ENCODE results near the gene S100A13. TPM values are rescaled to one million over a fixed set of nuclear protein-coding genes. Genes with fewer than 3 reads are reported as not detected.

Gene S100A13
- polyA plus RNA-seq, 1 experiment = 313 TPM

GRCh38 chr1:153651771-153652170, 24.5 kb upstream of the S100A13 start:
- CTCF ChIA-PET = interaction anchor here (0.9 to 1.7 kb wide), 6 partner anchors 12 to 140 kb away, joined by 3 to 5 read pairs (median 4); partner anchors contain the start of gene S100A13

GRCh38 chr1:153649863-153650235, 22.5 kb upstream of the S100A13 start:
- CTCF ChIA-PET = no interaction called here
- H3K4me3 ChIP-seq (ENCODE audit: low read depth, low read length) = no peak overlapping the region
- peaks cover 10% of the 10 kb centered on the region for H3K36me3 ChIP-seq (ENCODE audit: control insufficient read depth, insufficient read depth, low read length)
- no peaks in the 10 kb centered on the region for H3K27me3 ChIP-seq (ENCODE audit: control insufficient read depth, insufficient read depth, low read length)
- DNase-seq (ENCODE audit: low read depth) = no peak
- POLR2A ChIA-PET = no interaction called here
- no peak for TF ChIP-seq CTCF (IDR thresholded peaks at IDR 0.05; ENCODE audit: insufficient read depth, low read depth, low read length)

More at GRCh38 chr1:153651771-153652170, 24.5 kb upstream of the S100A13 start:
- Histone ChIP-seq H3K27me3 (ENCODE audit: control insufficient read depth, insufficient read depth, low read length) (no peaks in the 10 kb centered on the region), H3K36me3 (ENCODE audit: control insufficient read depth, insufficient read depth, low read length) (peaks cover 2% of the 10 kb centered on the region), H3K4me3 (ENCODE audit: low read depth, low read length) (no peak overlapping the region)
- POLR2A ChIA-PET = no interaction called here
- TF ChIP-seq CTCF (IDR thresholded peaks at IDR 0.05; ENCODE audit: insufficient read depth, low read depth, low read length) = no peak
- DNase-seq (ENCODE audit: low read depth) = no peak

GRCh38 chr1:153649137-153649862, 22.0 kb upstream of the S100A13 start:
- no peak for DNase-seq (ENCODE audit: low read depth)
- Histone ChIP-seq H3K27me3 (ENCODE audit: control insufficient read depth, insufficient read depth, low read length) (no peaks in the 10 kb centered on the region), H3K4me3 (ENCODE audit: low read depth, low read length) (no peak overlapping the region), H3K36me3 (ENCODE audit: control insufficient read depth, insufficient read depth, low read length) (peaks cover 10% of the 10 kb centered on the region)
- CTCF ChIA-PET = no interaction called here
- POLR2A ChIA-PET = no interaction called here
- no peak for TF ChIP-seq CTCF (IDR thresholded peaks at IDR 0.05; ENCODE audit: insufficient read depth, low read depth, low read length)

GRCh38 chr1:153648000-153648643, 20.8 kb upstream of the S100A13 start:
- no peak overlapping the region for H3K4me3 ChIP-seq (ENCODE audit: low read depth, low read length)
- ChIA-PET CTCF (interaction anchor here (0.7 to 2.0 kb wide), 5 partner anchors 11 to 139 kb away, joined by 3 to 9 read pairs (median 5); partner anchors contain the start of genes CHTOP and S100A13), POLR2A (interaction anchor here (0.7 kb wide), 1 partner anchor 79 kb away, joined by 4 read pairs; no protein-coding TSS in a partner anchor)
- no peak for TF ChIP-seq CTCF (IDR thresholded peaks at IDR 0.05; ENCODE audit: insufficient read depth, low read depth, low read length)
- no peaks in the 10 kb centered on the region for H3K27me3 ChIP-seq (ENCODE audit: control insufficient read depth, insufficient read depth, low read length)
- peaks cover 10% of the 10 kb centered on the region for H3K36me3 ChIP-seq (ENCODE audit: control insufficient read depth, insufficient read depth, low read length)
- DNase-seq (ENCODE audit: low read depth) = no peak

GRCh38 chr1:153647346-153647714, 20.0 kb upstream of the S100A13 start:
- Histone ChIP-seq H3K36me3 (ENCODE audit: control insufficient read depth, insufficient read depth, low read length) (peaks cover 13% of the 10 kb centered on the region), H3K4me3 (ENCODE audit: low read depth, low read length) (no peak overlapping the region), H3K27me3 (ENCODE audit: control insufficient read depth, insufficient read depth, low read length) (no peaks in the 10 kb centered on the region)
- ChIA-PET CTCF (interaction anchor here (1.3 to 2.0 kb wide), 5 partner anchors 10 to 138 kb away, joined by 3 to 9 read pairs (median 5); partner anchors contain the start of genes CHTOP and S100A13), POLR2A (interaction anchor here (0.7 kb wide), 1 partner anchor 80 kb away, joined by 4 read pairs; no protein-coding TSS in a partner anchor)
- DNase-seq (ENCODE audit: low read depth) = no peak
- no peak for TF ChIP-seq CTCF (IDR thresholded peaks at IDR 0.05; ENCODE audit: insufficient read depth, low read depth, low read length)

All from BJ (cell line).